ENCODE measurements around the gene SUPT3H.

GRCh38 chr6:45115696-45116095 lies 262.0 kb downstream of the SUPT3H start:
- TF ChIP-seq CTCF (IDR thresholded peaks at IDR 0.05) (no peak), POLR2A (IDR thresholded peaks at IDR 0.05) (no peak)
